Activated CD4-positive, alpha-beta T cell treated with anti-CD3 and anti-CD28 coated beads, Interleukin-10, Interleukin-2, amounts not matched to agents 100 ng/mL and 50 ng/mL, durations not matched to agents 16 hours and 8 hours (primary cell): ENCODE results near the gene BRME1.
"Not testable (repeated sequence)": the region's sequence is repeated elsewhere in the genome, so short reads cannot be mapped to it uniquely, and the experiment has no call there.

ENCODE experiments used
- DNase-seq: peaks from one replicate; pipeline ENCODE4 v3.0.0-alpha.2; 2020

Gene BRME1

DNA sequence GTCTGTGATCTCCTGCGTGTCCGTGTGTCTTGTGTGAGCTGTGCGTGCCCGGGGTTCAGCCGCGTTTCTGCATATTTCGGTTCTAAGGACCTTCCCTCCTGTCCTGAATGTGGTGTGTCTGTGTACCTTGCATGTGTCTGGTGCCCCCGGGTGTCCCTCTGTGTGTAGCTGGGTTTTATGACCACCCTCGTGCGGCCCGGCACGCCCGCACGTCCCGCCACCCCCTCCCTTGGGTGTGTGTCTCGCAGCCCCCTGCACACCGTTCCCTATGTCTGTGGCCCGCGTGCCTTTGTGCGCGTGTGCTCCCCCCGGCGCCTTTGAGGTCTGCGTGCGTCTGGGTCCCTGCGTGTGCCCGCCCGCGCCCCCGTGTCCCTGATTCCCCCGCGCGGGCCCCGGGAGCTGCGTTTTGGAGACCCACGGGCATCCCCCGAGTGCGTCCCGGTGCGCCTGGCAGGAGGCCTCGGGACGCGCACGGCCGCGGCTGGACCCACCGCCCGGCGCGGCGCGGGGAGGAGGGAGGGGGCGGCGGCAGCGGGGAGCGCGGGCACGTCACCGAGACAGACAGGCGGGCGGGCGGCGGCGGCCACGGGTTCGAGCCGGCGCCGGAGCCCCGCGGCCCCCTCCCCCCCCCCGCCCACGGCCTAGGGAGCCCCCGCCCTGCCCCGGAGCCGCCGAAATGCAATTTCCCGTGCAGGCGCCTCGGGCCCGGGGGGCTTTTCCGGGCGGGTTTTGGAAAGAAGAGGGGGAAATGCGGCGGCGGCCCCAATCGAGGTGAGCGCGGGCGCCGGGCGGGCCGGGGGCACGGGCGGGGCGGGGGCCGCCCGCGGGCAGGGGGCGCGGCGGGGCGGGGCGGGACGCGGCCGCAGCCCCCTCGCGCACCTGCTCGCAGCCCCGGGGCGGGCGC is 41.0 kb downstream of the BRME1 start:
- DNase-seq = no peak

DNA sequence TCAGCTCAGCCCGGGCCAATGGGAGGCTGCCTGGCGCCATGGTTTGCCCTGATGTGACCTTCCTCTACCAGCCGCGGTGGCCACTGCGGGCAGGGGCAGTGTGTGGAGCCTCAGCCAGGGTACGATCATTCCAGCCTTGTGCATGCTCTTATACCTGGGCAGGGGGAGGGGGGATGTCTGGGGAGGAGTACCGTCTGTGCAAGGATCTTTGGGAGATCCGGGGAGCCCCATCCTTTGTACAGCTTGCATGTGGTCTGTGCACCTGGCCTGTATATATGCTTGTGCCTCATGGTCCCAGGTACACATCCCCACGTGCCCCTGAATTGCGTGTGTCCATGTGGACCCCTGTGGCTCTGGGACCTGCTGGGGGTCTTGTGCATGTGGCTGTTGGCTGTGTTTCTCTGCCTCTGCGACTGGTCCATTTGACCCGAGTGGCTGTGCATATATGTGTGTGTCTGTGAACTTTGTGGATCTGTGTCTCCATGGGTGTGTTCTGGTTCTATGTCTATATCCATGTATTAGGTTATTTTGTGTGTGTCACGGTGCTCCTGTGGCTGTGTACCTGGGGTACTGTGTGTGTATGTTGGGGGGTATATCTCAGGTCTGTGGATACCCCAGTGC is 41.8 kb downstream of the BRME1 start:
- no peak for DNase-seq

DNA sequence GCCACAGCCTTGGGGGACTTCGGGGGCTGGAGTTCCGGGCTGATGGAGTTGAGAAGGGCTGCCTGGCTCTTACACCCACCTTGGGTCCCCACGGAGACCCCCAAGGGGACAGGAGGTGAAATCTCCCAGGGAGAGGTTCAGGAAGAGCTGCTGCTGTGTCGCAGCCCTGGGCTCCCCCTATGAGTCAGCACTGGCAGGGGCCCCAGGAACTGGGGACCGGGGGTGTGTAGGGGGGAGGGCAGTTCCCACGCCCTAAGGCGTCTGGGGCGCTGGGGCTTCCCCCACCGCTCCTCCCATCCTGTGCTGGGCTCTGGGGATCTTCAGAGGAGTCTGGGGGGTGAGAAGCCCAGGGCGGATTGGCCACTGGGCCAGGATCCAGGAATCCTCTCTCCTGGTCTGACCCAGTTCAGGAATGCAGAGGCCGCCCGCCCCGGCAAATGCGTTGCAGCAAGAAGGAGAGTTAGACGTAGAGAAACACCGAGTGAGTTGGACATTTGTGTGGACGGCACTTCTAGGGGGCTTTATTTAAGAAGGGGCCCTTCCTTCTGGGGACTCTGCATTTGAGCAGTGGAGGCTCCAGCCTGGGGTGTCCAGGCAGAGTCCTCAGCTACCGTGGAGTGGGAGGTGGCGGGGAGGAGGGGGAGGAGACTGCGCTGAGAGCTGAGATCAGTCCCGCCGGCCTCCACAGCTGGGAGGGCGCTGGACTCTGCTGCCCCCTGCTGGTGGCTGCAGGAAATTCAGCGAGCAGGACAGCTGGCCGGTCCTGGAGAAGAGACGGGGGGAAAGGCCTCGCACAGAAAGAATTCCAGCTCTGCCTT is 44.0 kb downstream of the BRME1 start:
- DNase-seq = peak; percentile 92

DNA sequence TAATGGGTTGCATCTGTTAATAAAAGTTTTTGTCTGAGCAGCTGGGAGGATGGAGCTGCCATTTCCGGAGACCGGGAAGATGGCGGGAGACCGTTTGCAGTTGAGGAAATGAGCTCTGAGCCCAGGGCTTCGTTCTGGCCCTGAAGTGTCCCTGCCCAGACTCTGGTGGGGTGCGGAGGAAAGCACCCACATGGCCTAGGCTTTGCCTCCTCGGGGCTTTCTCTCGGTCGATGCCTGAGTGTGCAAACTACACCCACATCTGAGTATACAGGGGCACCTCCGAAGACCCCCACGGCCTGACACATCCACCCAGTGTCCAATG is 44.6 kb downstream of the BRME1 start:
- no peak for DNase-seq

DNA sequence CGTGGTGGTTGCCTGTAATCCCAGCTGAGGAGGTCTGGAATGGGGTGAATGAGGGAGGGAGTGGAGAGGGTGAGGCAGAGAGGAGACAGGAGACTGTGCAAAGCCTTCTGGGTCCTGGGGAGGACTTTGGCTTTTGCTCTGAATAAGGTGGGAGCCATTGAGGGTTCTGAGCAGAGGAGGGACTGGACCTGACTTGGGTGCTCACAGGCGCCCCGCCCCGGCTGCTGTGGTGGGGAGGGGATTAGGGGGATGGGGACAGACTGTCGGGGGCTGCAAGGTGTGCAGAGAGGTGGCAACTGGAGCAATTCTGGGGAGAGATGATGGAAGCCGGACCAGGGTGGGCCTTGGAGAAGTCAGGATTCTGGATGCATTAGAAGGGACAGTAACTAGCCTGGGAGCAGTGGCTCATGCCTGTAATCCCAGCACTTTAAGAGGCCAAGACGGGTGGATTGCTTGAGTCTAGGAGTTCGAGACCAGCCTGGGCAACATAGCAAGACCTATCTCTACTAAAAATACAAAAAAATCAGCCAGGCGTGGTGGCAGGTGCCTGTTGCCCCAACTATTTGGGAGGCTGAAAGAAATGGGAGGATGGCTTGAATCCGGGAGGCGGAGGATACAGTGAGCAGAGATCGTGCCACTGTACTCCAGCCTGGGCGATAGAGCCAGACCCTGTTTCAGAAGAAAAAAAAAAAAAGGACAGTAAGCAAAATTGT is 45.1 kb downstream of the BRME1 start:
- DNase-seq = no peak

DNA sequence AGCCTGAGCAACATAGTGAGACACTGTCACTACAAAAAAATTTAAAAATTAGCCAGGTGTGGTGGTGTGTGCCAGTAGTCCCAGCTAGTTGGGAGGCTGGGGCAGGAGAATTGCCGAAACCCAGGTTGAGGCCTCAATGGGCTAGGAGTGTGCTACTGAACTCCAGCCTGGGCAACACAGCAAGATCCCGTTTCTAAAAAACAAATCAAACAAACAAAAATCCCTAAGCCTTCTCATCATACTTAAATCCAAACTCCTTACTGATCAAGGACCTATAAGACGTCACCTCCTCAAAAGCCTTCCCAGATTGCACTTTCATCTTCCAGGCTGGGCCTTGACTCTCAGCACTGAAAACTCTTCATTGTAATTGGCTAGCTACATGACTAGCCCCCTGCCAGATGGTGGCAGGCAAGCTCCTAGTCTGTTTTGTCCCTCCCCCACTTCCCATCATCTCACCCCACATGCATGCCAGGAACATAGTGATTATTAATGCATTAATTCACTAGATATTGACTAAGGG is 46.5 kb downstream of the BRME1 start:
- DNase-seq = no peak

DNA sequence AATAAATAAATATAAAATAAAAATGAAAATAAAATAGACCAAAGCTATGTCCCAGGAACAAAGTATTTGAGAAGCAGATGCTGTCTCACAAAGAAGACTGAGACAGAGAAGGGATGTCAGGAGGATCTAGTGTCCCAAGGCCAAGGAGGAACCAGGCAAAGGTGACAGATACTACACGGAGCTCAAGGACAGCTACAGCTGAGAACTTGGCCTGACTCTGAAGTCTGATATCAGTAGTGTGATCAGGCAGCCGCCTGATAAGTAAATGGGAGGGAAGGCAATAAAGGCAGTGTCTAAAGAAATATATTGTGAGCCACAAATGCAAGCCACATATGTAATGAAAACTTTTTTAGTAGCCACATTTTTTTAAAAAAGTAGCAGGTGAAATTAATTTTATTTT is 49.4 kb downstream of the BRME1 start:
- DNase-seq = no peak

DNA sequence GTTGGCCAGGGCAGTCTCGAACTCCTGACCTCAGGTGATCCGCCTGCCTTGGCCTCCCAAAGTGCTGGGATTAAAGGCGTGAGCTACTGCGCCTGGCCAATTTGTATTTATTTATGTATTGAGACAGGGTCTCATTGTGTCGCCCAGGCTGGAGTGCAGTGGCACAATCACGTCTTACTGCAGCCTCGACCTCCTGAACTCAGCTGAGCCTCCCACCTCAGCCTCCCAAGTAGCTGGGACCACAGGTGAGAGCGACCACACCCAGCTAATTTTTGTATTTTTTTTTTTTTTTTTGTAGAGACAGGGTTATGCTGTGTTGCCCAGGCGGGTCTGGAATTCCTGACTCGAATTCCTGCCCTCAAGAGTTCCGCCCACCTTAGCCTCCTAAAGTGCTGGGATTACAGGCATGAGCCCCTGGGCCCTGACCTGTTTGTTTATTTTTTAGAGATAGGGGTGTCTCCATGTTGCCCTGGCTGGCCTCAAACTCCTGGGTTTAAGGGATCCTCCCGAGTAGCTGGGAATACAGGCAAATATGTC is 53.7 kb downstream of the BRME1 start:
- not testable (repeated sequence) for DNase-seq

DNA sequence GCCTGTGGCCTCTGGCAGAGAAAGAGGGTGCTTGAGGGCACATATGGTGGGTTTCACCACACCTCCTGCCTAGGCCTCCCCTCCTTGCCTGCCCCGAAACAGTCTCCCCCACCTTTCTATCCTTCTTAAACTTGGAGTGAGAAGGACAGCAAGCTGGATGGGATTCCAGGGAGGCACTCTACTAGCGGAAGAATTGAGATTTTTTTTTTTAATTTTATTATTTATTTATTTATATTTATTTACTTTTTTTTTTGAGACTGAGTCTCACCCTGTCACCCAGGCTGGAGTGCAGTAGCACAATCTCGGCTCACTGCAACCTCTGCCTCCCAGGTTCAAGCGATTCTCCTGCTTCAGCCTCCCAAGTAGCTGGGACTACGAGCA is 54.2 kb downstream of the BRME1 start:
- DNase-seq = not testable (repeated sequence)

DNA sequence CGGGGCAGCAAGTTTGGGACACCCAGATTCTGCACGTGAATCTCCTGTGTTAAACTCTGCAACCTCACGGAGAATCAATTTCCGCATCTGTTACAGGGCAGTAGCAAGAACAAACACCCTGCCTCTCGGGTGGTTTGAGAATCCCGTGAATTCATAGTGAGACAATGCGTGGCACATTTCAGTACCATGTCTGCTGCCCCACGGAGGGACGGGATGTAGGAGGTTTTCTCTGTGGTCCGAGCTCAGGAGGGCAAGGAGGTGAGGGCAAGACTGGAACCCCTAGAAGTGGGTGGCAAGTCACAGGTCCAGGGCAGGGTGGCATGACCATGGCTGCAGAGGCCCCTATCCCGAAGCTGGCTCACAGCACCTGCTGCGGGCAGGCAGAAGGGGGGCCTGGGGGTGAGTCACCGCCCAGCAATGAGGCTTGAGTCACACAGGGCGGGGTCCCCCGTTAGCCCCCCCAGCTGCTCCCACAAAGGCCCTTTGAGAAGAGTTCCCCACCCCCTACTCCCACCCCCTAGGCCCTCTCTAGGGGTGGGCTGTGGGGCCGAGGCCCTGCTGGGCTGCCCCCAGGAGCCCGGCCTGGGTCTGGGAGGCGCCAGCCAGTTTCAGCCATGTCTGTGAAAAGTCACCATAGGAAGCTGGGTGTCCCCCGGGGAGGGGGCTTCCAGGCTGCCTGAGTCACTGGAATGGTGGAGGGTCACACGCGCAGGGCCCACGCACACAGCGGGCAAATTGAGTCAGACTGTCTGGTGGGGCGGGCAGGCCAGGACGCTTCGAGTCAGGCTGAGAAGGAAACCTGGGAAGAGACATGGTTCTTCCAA is 54.8 kb downstream of the BRME1 start:
- no peak for DNase-seq

DNA sequence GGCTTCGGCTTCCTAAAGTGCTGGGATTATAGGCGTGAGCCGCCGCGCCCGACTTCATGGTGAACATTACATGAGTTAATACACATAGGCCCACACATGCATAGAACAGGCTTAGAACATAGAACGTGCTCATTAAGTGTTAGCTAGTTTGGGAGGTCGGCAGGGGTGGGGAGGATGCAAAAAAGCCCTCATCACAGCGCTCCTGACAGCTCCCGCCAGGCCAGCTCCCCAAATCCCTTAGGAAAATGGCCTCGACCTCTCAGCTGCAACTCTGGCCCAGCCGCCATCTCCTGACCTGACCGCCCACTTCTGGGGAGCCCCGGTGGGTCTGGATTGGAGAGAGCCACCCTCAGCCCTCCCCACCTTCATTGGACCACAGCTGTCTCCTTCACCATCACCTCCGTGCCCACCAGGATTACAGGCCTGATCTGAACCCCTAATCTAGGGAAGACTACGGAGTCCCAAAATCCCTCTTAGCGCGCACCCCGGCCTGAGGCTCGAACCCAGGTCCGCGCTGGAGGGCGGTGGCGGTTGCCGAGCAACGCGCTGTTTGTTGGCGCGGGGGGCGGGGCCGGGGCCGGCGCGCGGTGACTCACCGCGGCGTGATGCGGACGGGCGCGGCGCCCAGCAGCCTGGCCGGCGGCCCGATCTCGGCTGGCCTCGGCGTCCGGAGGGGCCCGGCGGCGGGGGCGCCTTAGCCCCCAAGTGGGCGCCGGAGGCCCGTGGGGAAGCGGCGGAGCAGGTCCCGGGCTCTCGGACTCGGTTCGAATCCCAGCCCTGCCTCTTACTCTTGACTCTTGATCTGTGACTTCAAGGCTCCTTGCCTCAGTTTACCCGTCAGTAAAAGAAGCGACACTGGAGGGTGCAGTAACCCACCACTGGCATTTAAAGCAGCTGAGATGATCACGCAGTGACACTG is 55.7 kb downstream of the BRME1 start:
- DNase-seq = peak; percentile 81

DNA sequence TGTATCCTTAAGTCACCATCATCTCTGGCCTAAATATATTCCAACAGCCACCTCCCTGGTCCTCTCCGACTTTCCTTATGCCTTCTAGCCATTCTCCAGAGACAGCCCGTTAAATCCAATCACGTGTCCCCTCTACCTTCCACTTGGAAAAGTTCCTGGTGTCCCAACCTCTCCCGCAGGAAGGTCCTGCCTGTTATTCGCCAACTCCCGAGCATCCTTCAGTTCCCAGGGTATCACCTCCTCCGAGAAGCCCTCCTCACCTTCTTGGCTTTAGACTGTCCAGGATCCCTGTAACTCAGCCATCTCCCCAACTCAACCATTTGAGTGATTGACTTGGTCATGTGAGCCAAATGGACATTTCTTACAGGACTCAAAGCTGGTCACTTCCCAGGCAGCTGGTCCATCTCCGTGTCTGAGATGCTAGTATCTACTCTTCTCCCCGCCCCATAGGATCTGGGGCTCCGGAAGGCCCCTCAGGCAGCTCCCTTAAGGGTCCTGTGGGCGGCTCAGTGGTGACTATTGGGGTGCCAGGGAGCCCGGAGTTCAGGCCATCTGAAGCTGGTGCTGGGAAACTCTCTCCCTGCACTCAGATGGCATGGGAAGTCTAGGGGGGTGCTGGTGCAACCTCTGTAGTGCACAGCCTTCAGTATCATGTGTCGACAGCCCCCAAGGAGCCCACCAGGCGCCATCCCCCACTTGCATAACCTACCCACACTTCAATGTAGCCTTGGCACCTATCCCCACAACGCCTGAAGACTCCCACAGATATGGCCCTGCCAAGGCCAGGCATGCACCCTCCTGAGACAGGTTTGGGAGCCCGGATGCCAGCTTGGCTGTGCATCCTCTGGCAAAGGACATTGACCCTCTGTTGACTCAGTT is 56.9 kb downstream of the BRME1 start:
- DNase-seq = no peak

DNA sequence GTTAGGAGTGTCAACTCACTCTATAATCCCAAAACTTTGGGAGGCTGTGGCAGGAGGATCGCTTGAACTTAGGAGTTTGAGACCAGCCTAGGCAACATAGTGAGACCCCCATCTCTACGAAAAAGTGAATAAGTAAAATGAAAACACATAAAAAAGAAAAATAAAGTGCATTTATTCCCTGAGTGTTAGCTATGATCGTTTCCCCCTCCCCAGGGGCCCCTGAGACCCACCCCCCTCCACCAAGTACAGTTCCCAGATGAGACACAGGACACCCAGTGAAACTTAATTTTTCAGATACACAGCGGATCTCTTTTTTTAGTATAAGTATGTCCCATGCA is 57.6 kb downstream of the BRME1 start:
- DNase-seq = no peak

DNA sequence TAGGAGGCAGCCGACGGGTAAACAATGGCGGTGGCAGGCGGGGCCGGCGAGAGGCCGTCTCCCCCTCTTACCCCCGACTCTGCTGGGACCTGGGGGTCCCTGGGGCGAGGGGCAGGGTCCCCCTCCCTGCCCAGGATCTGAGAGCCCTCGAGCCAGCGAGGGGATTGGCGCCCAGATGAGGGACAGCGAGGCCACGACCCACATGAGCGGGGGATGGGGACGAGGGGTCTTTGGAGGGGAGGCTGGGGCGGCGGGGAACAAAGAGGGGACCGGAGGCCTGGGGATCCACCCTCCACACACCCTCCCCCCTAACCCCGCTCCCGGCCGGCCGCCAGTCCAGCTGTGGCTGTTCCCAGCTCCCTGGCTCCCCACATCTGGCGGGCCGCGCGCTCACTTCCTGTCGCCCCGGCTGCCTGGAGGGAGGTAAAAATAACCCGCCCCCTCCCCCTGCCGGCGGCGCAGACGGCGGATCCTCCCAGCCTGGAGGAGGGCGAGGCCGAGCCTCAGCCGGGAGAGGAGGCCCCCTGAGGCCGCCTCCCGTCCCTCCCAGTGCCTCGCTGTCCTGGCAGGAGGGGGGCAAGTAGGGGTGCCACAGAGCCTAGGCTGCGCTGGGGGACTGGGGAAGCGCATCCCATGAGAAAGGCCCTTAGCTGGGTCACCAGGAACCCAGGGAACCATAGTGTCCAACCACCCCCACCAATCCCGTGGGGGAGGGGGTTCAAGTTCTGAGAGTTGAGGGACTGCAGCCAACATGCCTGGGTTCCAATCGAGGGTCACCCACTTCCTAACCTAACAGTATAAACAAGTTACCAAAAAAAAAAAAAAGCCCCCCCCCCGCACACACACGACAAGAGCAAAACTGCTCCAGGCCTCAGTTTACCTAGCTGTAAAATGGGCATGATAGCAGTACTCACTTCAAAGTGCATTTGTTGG is 58.2 kb downstream of the BRME1 start:
- peak; percentile 88 for DNase-seq

DNA sequence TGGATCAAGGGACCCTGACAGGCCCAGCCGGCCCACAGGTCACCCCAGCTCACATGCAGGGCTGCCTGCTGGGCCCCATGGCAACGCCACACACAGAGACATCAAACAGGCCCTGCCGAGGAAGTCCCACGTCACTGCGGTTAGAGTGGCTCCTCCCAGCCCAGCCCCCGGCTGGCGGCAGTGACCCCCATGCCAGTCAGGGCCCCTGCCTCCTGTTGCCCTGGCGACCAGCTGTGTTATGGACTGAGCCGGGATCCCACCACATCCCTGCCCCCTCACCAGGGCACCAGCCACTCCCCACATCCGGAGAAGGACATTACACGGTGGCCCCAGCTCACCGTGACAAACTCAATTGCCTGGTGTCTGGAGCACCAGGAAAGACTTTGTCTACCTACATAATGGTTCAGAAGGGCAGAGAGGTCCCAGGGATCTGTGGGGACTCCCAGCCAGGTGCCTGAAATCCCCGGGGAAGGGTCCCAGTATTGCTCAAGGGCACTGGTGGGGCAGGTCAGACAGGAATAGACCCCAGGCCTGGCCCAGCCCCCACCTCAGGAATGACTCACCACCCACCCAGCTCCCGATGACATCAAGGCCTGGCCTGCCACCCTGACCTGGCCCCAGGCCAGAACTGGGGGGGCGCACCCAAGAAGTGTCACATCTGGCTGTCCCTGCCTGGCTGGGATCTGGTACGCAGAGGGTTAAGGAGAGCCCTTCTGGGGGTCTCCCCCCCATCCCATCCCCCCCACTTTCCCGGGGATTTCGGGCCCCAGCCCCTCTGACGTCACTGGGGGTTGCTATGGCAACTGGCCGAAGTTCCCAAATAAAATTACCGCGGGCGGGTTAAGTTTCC is 59.1 kb downstream of the BRME1 start:
- DNase-seq = peak; percentile 97

DNA sequence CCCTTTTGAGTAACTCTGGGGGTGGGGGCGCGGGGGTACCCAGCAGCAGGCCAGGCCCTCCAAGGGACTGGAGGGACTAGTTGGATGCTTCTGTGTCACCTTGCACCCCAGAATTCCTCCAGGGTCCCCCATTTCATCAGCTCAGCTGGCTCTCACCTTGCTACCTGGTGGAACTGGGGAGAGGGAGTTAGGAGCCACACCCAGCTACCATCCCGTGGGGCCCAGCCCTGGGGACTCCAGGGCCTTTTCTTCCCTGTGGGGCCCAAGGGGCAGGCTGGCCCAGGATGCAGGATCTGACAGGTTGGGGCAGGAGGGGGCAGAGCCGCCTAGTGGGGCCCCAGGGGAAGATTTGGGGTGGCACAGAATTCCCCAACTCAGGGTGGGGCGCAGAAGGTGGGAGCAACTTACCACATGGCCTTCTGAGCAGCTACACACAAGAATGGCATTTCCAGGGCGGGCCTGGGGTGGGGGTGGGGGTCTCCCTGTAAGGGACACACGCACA is 61.7 kb downstream of the BRME1 start:
- DNase-seq = no peak
